HepG2 (cell line): ENCODE measurements around the gene CA10. TPM values are rescaled to one million over a fixed set of nuclear protein-coding genes. Genes with fewer than 3 reads are reported as not detected.

Experiments
- ATAC-seq: fragments of 200-7000 bp; cut with Tn5 transposase; 3 replicates; pipeline ENCODE4 v1.9.1; 2020; ENCODE audit warnings: mild to moderate bottlenecking, moderate library complexity
- BruUV-seq: library from RNA; stranded (reverse); fragments of 400-500 nt; replicated peaks from 2 replicates; lab custom pipeline; 2021; lab: Mats Ljungman, UMichigan
- CTCF ChIA-PET: fragments of 300-600 bp; formaldehyde crosslinking; extraction: SDS; loops from one replicate; lab custom pipeline; 2021; ENCODE audit warnings: low total read pairs, inconsistent platforms, low intra/inter-chr PET ratio; lab: Yijun Ruan, JAX
- POLR2A ChIA-PET: fragments of 350-600 bp; sonication (Branson Sonifier 250); formaldehyde crosslinking; loops from one replicate; lab custom pipeline; 2020; ENCODE audit warnings: antibody characterized with exemption, inconsistent platforms; lab: Yijun Ruan, JAX
- DNase-seq: peaks from one replicate; pipeline ENCODE4 v3.0.0-alpha.2; 2015; ENCODE audit warnings: low spot score
- FAIRE-seq: peaks from 3 replicates; lab custom pipeline; 2011; peaks lifted over from hg19 to GRCh38; lab: Jason Lieb, UNC
- H2AFZ ChIP-seq: one replicate; pipeline ENCODE4 v1.6.1; 2011; ENCODE audit warnings: low read length, inconsistent platforms
- H3K27ac ChIP-seq: fragments of 300-600 bp; 3 replicates; pipeline ENCODE4 v1.8.0; 2011; ENCODE audit warnings: mixed run types, mild to moderate bottlenecking, mixed read lengths, low read length, inconsistent platforms; ENCODE audit not compliant: insufficient read depth; ENCODE audit errors: extremely low read length
- H3K27me3 ChIP-seq, 2 experiments: fragments of 200-600 bp in 1 of 2; 2 replicates in 1 of 2; 3 replicates in 1 of 2; pipeline versions ENCODE4 v1.6.0 to v1.8.0; 2011; ENCODE audit warnings: low read length in 2 of 2, mild to moderate bottlenecking in 2 of 2, moderate library complexity in 2 of 2, inconsistent platforms in 1 of 2; ENCODE audit not compliant: insufficient read depth in 2 of 2, control insufficient read depth in 1 of 2
- H3K36me3 ChIP-seq, 2 experiments: fragments of 200-600 bp in 1 of 2; replicated peaks in 1 of 2; 2 replicates in 1 of 2; 3 replicates in 1 of 2; pipeline versions ENCODE4 v1.5.1 to v1.8.0; 2011; ENCODE audit warnings: low read length in 2 of 2, inconsistent platforms in 1 of 2; ENCODE audit not compliant: insufficient read depth in 2 of 2, control insufficient read depth in 1 of 2
- H3K4me1 ChIP-seq: 2 replicates; pipeline ENCODE4 v1.5.1; 2012; ENCODE audit warnings: low read length, inconsistent platforms; ENCODE audit not compliant: insufficient read depth
- H3K4me2 ChIP-seq: 2 replicates; pipeline ENCODE4 v1.6.0; 2011; ENCODE audit warnings: low read depth, low read length, inconsistent platforms
- H3K4me3 ChIP-seq, 3 experiments: fragments of 200-600 bp in 1 of 3; sonication (generic), shearing (Covaris generic) in 1 of 3; replicated peaks in 1 of 3; 2 replicates each; pipeline ENCODE4 v1.5.1; 2011 to 2016; ENCODE audit warnings: low read length in 3 of 3, inconsistent platforms in 2 of 3, low read depth in 2 of 3, mild to moderate bottlenecking in 2 of 3, control low read depth in 1 of 3, mixed read lengths in 1 of 3; ENCODE audit not compliant: insufficient read depth in 1 of 3
- H3K79me2 ChIP-seq: one replicate; pipeline ENCODE4 v1.6.1; 2011; ENCODE audit warnings: low read length, inconsistent platforms; ENCODE audit not compliant: insufficient read depth
- H3K9ac ChIP-seq: 2 replicates; pipeline ENCODE4 v1.6.0; 2011; ENCODE audit warnings: mild to moderate bottlenecking, low read depth, low read length, inconsistent platforms; ENCODE audit not compliant: insufficient read depth
- H3K9me3 ChIP-seq: 2 replicates; pipeline ENCODE4 v1.5.1; 2012; ENCODE audit warnings: mild to moderate bottlenecking, low read length
- H4K20me1 ChIP-seq: 2 replicates; pipeline ENCODE4 v1.6.0; 2011; ENCODE audit warnings: inconsistent platforms, mild to moderate bottlenecking, low read length, moderate library complexity; ENCODE audit not compliant: insufficient read depth
- DNMT1 ChIP-seq: sonication (generic); formaldehyde crosslinking; IDR thresholded peaks from 2 replicates; pipeline ENCODE4 v1.5.1; 2020; ENCODE audit warnings: mild to moderate bottlenecking, missing genetic modification reagents
- GATA4 ChIP-seq: sonication (generic); IDR thresholded peaks from 2 replicates; pipeline ENCODE4 v1.6.1; 2016; ENCODE audit warnings: antibody characterized with exemption, low read depth, borderline replicate concordance
- MAF1 ChIP-seq: sonication (generic); formaldehyde crosslinking; IDR thresholded peaks from 2 replicates; pipeline ENCODE4 v1.5.0; 2020; ENCODE audit warnings: missing genetic modification reagents, borderline replicate concordance
- NONO ChIP-seq, 2 experiments: fragments of 450-650 bp in 1 of 2; sonication (generic) in 1 of 2; formaldehyde crosslinking in 1 of 2; IDR thresholded peaks in 1 of 2; conservative IDR thresholded peaks in 1 of 2; 2 replicates each; pipeline versions ENCODE4 v1.6.1 to v1.8.0; 2017 to 2022; ENCODE audit warnings: mild to moderate bottlenecking in 1 of 2, missing genetic modification reagents in 1 of 2, moderate library complexity in 1 of 2
- PPARG ChIP-seq: conservative IDR thresholded peaks from 2 replicates; pipeline ENCODE4 v1.6.1; 2016; ENCODE audit warnings: missing biosample characterization, missing genetic modification reagents
- PRPF4 ChIP-seq: fragments of 200-400 bp; formaldehyde crosslinking; IDR thresholded peaks from 2 replicates; pipeline ENCODE4 v1.6.1; 2016; ENCODE audit warnings: low read length, low read depth; ENCODE audit not compliant: poor library complexity, severe bottlenecking
- RARG ChIP-seq: sonication (generic); formaldehyde crosslinking; IDR thresholded peaks from 2 replicates; pipeline ENCODE4 v1.4.0; 2020; ENCODE audit warnings: low read depth, mild to moderate bottlenecking, missing genetic modification reagents
- ZBTB7A ChIP-seq: sonication (generic); formaldehyde crosslinking; IDR thresholded peaks from 2 replicates; pipeline ENCODE4 v1.8.0; 2022; ENCODE audit warnings: mild to moderate bottlenecking, missing genetic modification reagents
- ZNF83 ChIP-seq: sonication (generic); formaldehyde crosslinking; IDR thresholded peaks from 2 replicates; pipeline ENCODE4 v1.4.0; 2020; ENCODE audit warnings: missing genetic modification reagents, mild to moderate bottlenecking, borderline replicate concordance
- ZSCAN30 ChIP-seq: sonication (generic); formaldehyde crosslinking; IDR thresholded peaks from 2 replicates; pipeline ENCODE4 v1.5.0; 2020; ENCODE audit warnings: mild to moderate bottlenecking, missing genetic modification reagents
- ZZZ3 ChIP-seq: sonication (generic); formaldehyde crosslinking; IDR thresholded peaks from 2 replicates; pipeline ENCODE4 v1.4.0; 2020; ENCODE audit warnings: missing genetic modification reagents, mild to moderate bottlenecking, borderline replicate concordance
- WGBS: methylation state at CpG from one replicate; pipeline ENCODE4 v1.1.6; 2017; ENCODE audit warnings: low lambda C conversion rate; 5-methylcytosine and 5-hydroxymethylcytosine counted together
- in situ Hi-C: cut with HindIII; loops from 2 replicates; pipeline ENCODE4 v1.10.0; 2017; ENCODE audit warnings: low pct_unique_long_range_greater_than_20kb; ENCODE audit not compliant: extremely low pct_ligation_motif_present
- intact Hi-C: fragments of 100-400 bp; cut with micrococcal nuclease; formaldehyde crosslinking; loops from one replicate; pipeline ENCODE4 v1.10.0; 2022; ENCODE audit not compliant: unreplicated experiment
- polyA plus RNA-seq, 8 experiments: library from polyadenylated mRNA; depleted of rRNA in 3 of 8; stranded (reverse) in 7 of 8; unstranded in 1 of 8; fragments of >200 nt; fragmentation: Illumina TruSeq in 4 of 8; extraction: Trizol in 4 of 8; gene quantifications; 2 replicates each; pipeline versions ENCODE4 v1.2.1 to v1.2.3, GENCODE V29; 2011 to 2016; ENCODE audit warnings: low read depth in 4 of 8, missing spikeins in 1 of 8, mixed read lengths in 1 of 8; ENCODE audit not compliant: insufficient read depth in 1 of 8
- total RNA-seq, 5 experiments: library from RNA; depleted of rRNA; stranded (reverse); fragments of >200 nt; fragmentation: Illumina TruSeq; extraction: Trizol; gene quantifications; 2 replicates each; pipeline ENCODE4 v1.2.3, GENCODE V29; 2016; ENCODE audit warnings: low read depth in 1 of 5
- TF ChIP-seq, protein P1 (sequence below): IDR thresholded peaks from 2 replicates; pipeline ENCODE4 v1.6.1; 2016; ENCODE audit warnings: missing compliant biosample characterization, missing genetic modification reagents, borderline replicate concordance
- TF ChIP-seq, protein P2 (sequence below): sonication (generic); formaldehyde crosslinking; IDR thresholded peaks from 2 replicates; pipeline ENCODE4 v1.4.0; 2020; ENCODE audit warnings: mild to moderate bottlenecking, low read depth, missing genetic modification reagents
- TF ChIP-seq, protein P3 (sequence below): IDR thresholded peaks from 2 replicates; pipeline ENCODE4 v1.6.1; 2016; ENCODE audit warnings: missing compliant biosample characterization, missing genetic modification reagents, borderline replicate concordance
- TF ChIP-seq, protein P4 (sequence below): sonication (generic); formaldehyde crosslinking; IDR thresholded peaks from 2 replicates; pipeline ENCODE4 v1.8.0; 2022; ENCODE audit warnings: mild to moderate bottlenecking, missing genetic modification reagents; ENCODE audit not compliant: insufficient replicate concordance

Gene CA10
- total and polyA plus RNA-seq, 2 of the 13 experiments (the other 11 are each of a cell fraction or from before 2014, with no cell fraction given): not detected

DNA sequence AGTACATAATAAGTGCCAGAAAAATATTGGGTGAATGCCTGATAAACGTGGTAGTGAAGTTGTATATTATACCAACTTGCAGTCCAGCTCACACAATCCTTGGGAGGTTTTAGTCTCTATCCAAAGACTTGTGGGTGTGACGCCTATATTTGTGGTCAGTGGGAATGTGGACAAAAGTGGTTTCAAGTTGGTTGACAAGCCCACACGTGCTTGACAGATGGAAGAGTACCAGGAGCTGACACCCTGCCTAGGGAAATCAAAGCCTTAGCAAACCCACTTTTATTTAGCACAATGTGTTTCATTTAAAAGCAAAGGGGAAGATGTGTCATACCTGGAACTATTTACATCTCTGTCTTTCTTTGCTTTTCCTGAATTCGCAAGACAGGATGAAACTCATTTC, 79.0 kb downstream of the CA10 start:
- no peak for FAIRE-seq
- in situ Hi-C loops: no loop called here
- BruUV-seq: no TSS peak

DNA sequence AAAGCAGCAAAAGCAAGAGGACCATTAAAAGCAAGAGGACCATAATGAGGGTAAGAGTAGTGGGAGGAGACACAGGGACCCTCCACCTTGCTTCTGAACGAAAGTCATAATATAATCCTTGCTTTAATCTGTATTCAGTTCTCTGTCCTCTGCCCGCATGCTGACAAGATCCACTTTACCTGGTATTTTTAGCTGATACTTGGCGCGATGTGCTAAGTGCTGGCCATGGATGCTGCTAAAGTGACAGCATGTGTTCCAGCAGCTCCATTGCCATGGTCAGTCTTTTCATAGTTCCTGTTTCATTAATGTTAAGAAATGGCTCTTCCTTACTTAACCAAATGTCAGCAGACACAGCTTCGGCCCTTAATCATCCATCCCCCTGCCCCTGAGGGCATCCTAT, 86.8 kb downstream of the CA10 start:
- H3K4me1 ChIP-seq: no peaks in the 10 kb centered on the region
- ATAC-seq: no peak
- TF ChIP-seq, protein P1, sequence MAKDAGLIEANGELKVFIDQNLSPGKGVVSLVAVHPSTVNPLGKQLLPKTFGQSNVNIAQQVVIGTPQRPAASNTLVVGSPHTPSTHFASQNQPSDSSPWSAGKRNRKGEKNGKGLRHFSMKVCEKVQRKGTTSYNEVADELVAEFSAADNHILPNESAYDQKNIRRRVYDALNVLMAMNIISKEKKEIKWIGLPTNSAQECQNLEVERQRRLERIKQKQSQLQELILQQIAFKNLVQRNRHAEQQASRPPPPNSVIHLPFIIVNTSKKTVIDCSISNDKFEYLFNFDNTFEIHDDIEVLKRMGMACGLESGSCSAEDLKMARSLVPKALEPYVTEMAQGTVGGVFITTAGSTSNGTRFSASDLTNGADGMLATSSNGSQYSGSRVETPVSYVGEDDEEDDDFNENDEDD (CRISPR knock-in tag): no peak
- TF ChIP-seq ZBTB7A: no peak
- TF ChIP-seq, protein P2, sequence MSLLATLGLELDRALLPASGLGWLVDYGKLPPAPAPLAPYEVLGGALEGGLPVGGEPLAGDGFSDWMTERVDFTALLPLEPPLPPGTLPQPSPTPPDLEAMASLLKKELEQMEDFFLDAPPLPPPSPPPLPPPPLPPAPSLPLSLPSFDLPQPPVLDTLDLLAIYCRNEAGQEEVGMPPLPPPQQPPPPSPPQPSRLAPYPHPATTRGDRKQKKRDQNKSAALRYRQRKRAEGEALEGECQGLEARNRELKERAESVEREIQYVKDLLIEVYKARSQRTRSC: no peak
- TF ChIP-seq ZNF83 (CRISPR knock-in tag): no peak
- TF ChIP-seq, protein P3, sequence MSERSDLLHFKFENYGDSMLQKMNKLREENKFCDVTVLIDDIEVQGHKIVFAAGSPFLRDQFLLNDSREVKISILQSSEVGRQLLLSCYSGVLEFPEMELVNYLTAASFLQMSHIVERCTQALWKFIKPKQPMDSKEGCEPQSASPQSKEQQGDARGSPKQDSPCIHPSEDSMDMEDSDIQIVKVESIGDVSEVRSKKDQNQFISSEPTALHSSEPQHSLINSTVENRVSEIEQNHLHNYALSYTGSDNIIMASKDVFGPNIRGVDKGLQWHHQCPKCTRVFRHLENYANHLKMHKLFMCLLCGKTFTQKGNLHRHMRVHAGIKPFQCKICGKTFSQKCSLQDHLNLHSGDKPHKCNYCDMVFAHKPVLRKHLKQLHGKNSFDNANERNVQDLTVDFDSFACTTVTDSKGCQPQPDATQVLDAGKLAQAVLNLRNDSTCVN (CRISPR knock-in tag): no peak
- TF ChIP-seq DNMT1 (CRISPR knock-in tag): no peak
- TF ChIP-seq RARG (CRISPR knock-in tag): no peak
- no peak for TF ChIP-seq PPARG (CRISPR knock-in tag)
- TF ChIP-seq, protein P4, sequence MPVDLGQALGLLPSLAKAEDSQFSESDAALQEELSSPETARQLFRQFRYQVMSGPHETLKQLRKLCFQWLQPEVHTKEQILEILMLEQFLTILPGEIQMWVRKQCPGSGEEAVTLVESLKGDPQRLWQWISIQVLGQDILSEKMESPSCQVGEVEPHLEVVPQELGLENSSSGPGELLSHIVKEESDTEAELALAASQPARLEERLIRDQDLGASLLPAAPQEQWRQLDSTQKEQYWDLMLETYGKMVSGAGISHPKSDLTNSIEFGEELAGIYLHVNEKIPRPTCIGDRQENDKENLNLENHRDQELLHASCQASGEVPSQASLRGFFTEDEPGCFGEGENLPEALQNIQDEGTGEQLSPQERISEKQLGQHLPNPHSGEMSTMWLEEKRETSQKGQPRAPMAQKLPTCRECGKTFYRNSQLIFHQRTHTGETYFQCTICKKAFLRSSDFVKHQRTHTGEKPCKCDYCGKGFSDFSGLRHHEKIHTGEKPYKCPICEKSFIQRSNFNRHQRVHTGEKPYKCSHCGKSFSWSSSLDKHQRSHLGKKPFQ (CRISPR knock-in tag): no peak
- no peak for TF ChIP-seq ZSCAN30 (CRISPR knock-in tag)
- no peak overlapping the region for H3K4me3 ChIP-seq
- H3K9ac ChIP-seq: no peak overlapping the region
- no TSS peak for BruUV-seq
- H2AFZ ChIP-seq: no peak overlapping the region
- no peaks in the 10 kb centered on the region for H4K20me1 ChIP-seq
- no peak for FAIRE-seq
- H3K9me3 ChIP-seq: peaks cover 28% of the 10 kb centered on the region
- 45% methylated on average over 5 of the region's 5 CpGs for WGBS
- ChIA-PET CTCF (no interaction called here), POLR2A (no interaction called here)
- in situ Hi-C loops (no loop called here), intact Hi-C loops (no loop called here)
- H3K4me2 ChIP-seq: no peak overlapping the region
- no peaks in the 10 kb centered on the region for H3K27me3 ChIP-seq
- no peaks in the 10 kb centered on the region for H3K36me3 ChIP-seq
- DNase-seq: no peak
- no peaks in the 10 kb centered on the region for H3K79me2 ChIP-seq
- H3K27ac ChIP-seq: no peak overlapping the region

More for the DNA sequence above, 79.0 kb downstream of the CA10 start:
- 19% methylated on average over 4 of the region's 4 CpGs for WGBS
- ChIA-PET CTCF (no interaction called here), POLR2A (no interaction called here)
- H3K36me3 ChIP-seq: no peaks in the 10 kb centered on the region
- H2AFZ ChIP-seq: no peak overlapping the region
- H4K20me1 ChIP-seq: no peaks in the 10 kb centered on the region
- no peaks in the 10 kb centered on the region for H3K27me3 ChIP-seq
- no peak overlapping the region for H3K27ac ChIP-seq
- 0 out of 2 replicates have a peak, but pooled peaks cover 4% of the 10 kb centered on the region for H3K9me3 ChIP-seq
- no peak overlapping the region for H3K9ac ChIP-seq
- H3K4me1 ChIP-seq: no peaks in the 10 kb centered on the region
- ATAC-seq: no peak
- no peak for DNase-seq
- H3K79me2 ChIP-seq: no peaks in the 10 kb centered on the region
- H3K4me2 ChIP-seq: no peak overlapping the region
- no peak for TF ChIP-seq NONO (IDR thresholded peaks at IDR 0.05)
- no peak for TF ChIP-seq NONO (CRISPR knock-in tag; conservative IDR thresholded peaks at IDR 0.05)
- no peak for TF ChIP-seq ZZZ3 (CRISPR knock-in tag)
- TF ChIP-seq GATA4: no peak
- no peak for TF ChIP-seq PRPF4
- TF ChIP-seq MAF1 (CRISPR knock-in tag): no peak
- intact Hi-C loops: no loop called here
- H3K4me3 ChIP-seq: no peak overlapping the region
